Left lung (tissue), 10 donors: Measurements from ENCODE around the gene VEPH1. TPM values are rescaled to one million over a fixed set of nuclear protein-coding genes. Genes with fewer than 3 reads are reported as not detected.

Source experiments
- ATAC-seq: fragments of 200-7000 bp; cut with Tn5 transposase; one replicate; pipeline ENCODE4 v1.9.1; 2020; ENCODE audit warnings: moderate library complexity
- DNase-seq, 4 donors: peaks; one replicate each; pipeline ENCODE4 v3.0.0-alpha.2; 2013 to 2020
- H3K27ac ChIP-seq, 2 donors: fragments of 200-600 bp; sonication (generic) in 1 of 2; one replicate each; pipeline versions ENCODE4 v1.5.0 to v1.8.0; 2020 to 2021
- H3K27me3 ChIP-seq, 2 donors: fragments of 200-600 bp; sonication (generic) in 1 of 2; one replicate each; pipeline versions ENCODE4 v1.5.0 to v1.8.0; 2020 to 2021
- H3K36me3 ChIP-seq, 2 donors: fragments of 200-600 bp; sonication (generic) in 1 of 2; one replicate each; pipeline versions ENCODE4 v1.5.0 to v1.8.0; 2020 to 2021
- H3K4me1 ChIP-seq, 2 donors: fragments of 200-600 bp; one replicate each; pipeline ENCODE4 v1.8.0; 2021
- H3K4me3 ChIP-seq, 2 donors: fragments of 200-600 bp; sonication (generic) in 1 of 2; one replicate each; pipeline versions ENCODE4 v1.5.0 to v1.8.0; 2020 to 2021; ENCODE audit warnings: mild to moderate bottlenecking in 1 of 2
- H3K9me3 ChIP-seq, 2 donors: fragments of 200-600 bp; sonication (generic) in 1 of 2; one replicate each; pipeline versions ENCODE4 v1.5.0 to v1.8.0; 2020 to 2021
- intact Hi-C, 2 donors: fragments of 100-400 bp; cut with DNase I; formaldehyde crosslinking; loops; one replicate each; pipeline versions ENCODE4 v1.11.2 to v1.14.2; 2022
- polyA plus RNA-seq, 6 donors: library from polyadenylated mRNA; unstranded; fragments of 120-200 nt; gene quantifications; one replicate each; pipeline ENCODE4 v1.2.1, GENCODE V29; 2013; ENCODE audit not compliant: insufficient read length in 6 of 6
- total RNA-seq, 2 donors: library from RNA; stranded (reverse); fragmentation: NEBNext Ultra II Directional; extraction: Animal tissue kit (Norgen Biotek cat#: 25700); gene quantifications; one replicate each; pipeline ENCODE4 v1.2.1, GENCODE V29; 2021
- TF ChIP-seq, protein P1 (sequence below), 2 donors: fragments of 200-600 bp; sonication (generic) in 1 of 2; IDR thresholded peaks; one replicate each; pipeline versions ENCODE4 v1.5.0 to v1.8.0; 2021; ENCODE audit warnings: antibody characterized with exemption in 2 of 2
- donor health status: DM: no; HTN: yes; CAD: no.
- donor health status: DM: no; HTN: no; CAD: no.

The VEPH1 gene
- total and polyA plus RNA-seq, 8 donors = 30.4 to 143 (median 42.6) TPM

DNA sequence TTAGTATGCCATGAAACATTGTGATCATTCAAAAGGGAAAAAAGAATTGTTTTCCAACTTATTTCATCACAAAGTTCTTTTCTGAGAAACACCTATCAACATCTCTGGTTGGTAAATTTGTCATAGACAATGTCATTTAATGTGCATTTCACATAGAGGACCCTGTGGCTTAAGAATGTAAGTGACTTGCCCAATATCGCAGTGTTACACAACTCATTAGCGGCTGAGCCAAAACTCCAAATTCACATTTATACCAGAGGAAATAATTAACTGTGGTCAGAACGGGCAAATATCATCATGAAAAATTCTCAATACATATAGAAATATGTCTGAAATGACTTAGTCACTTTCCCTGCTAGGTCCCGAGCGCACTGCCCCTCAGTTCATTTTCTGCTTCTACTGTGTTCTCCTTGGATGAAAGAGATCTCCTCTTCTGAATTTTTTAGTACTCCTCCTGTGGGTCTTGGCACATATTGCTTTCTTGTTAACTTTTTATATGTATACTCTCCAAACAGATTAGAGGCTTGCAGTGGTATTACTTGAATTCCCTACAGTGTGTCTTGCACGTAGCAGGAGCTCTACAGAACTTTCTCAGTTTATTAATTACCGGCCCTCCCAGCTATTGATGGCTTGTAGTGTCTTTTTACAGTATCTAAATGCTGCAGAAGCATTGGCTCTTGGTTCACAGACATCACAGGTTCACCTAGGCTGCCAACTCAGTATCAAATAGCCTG lies 33.5 kb downstream of the VEPH1 start:
- Histone ChIP-seq H3K4me3 (no peak overlapping the region), H3K4me1 (peaks cover 0 to 38% of the 10 kb centered on the region in 2 donors), H3K27me3 (no peaks in the 10 kb centered on the region), H3K36me3 (no peaks in the 10 kb centered on the region), H3K27ac (peak overlapping the region in 1 of 2 donors; percentile 31), H3K9me3 (no peaks in the 10 kb centered on the region)
- intact Hi-C loops = no loop called here
- ATAC-seq = peak; percentile 22
- TF ChIP-seq, protein P1, sequence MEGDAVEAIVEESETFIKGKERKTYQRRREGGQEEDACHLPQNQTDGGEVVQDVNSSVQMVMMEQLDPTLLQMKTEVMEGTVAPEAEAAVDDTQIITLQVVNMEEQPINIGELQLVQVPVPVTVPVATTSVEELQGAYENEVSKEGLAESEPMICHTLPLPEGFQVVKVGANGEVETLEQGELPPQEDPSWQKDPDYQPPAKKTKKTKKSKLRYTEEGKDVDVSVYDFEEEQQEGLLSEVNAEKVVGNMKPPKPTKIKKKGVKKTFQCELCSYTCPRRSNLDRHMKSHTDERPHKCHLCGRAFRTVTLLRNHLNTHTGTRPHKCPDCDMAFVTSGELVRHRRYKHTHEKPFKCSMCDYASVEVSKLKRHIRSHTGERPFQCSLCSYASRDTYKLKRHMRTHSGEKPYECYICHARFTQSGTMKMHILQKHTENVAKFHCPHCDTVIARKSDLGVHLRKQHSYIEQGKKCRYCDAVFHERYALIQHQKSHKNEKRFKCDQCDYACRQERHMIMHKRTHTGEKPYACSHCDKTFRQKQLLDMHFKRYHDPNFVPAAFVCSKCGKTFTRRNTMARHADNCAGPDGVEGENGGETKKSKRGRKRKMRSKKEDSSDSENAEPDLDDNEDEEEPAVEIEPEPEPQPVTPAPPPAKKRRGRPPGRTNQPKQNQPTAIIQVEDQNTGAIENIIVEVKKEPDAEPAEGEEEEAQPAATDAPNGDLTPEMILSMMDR (IDR thresholded peaks at IDR 0.05) = no peak
- DNase-seq = no peak

DNA sequence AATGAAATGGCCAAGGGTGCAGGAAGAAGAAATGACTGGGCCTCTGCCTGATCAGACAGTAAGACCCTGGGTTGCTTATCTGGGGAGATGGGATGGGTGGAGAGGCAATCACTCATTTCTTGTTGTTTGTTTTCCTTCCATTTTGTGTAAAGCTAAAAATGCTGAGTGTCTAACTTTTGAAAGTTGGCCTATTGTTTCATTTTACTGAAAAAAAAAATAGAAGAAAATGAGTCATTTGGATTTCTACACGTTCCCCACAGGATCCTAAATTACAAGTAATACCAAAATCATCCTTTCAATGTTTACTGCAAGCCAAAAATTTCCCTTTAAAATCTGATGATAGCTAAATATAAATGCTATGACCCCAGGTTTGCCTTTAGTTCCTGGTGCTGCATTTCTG lies 36.0 kb downstream of the VEPH1 start:
- H3K36me3 ChIP-seq = no peaks in the 10 kb centered on the region
- DNase-seq (no peak), ATAC-seq (no peak)
- H3K4me1 ChIP-seq = peaks cover 0 to 38% of the 10 kb centered on the region in 2 donors
- intact Hi-C loops = no loop called here
- H3K27ac ChIP-seq = peak overlapping the region in 1 of 2 donors; percentile 30
- H3K9me3 ChIP-seq = no peaks in the 10 kb centered on the region
- H3K4me3 ChIP-seq = no peak overlapping the region
- no peaks in the 10 kb centered on the region for H3K27me3 ChIP-seq
- TF ChIP-seq, protein P1 (IDR thresholded peaks at IDR 0.05) = no peak

DNA sequence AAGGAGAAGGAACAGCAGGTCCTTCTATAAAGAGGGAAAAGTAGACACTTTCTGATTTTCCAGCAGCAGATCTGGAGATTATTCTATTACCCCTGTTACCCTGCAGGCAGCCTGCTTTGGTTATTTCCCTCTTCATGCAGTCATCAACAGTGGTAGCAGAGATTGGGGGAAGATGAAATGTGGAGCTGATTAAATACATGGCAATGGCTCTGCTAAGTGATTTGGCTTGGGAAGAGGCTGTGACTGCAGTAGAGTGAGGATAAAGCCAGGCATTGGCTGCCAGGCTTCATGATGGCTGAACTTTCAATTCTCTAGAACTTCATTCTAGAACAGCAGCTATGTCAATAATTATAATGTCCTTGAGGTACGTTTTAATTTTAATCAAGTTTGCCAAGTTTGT lies 37.5 kb downstream of the VEPH1 start:
- Histone ChIP-seq H3K27me3 (no peaks in the 10 kb centered on the region), H3K4me3 (no peak overlapping the region), H3K9me3 (no peaks in the 10 kb centered on the region), H3K36me3 (no peaks in the 10 kb centered on the region), H3K27ac (no peak overlapping the region), H3K4me1 (peaks cover 0 to 38% of the 10 kb centered on the region in 2 donors)
- intact Hi-C loops = no loop called here
- TF ChIP-seq, protein P1 (IDR thresholded peaks at IDR 0.05) = no peak
- DNase-seq (no peak), ATAC-seq (no peak)

DNA sequence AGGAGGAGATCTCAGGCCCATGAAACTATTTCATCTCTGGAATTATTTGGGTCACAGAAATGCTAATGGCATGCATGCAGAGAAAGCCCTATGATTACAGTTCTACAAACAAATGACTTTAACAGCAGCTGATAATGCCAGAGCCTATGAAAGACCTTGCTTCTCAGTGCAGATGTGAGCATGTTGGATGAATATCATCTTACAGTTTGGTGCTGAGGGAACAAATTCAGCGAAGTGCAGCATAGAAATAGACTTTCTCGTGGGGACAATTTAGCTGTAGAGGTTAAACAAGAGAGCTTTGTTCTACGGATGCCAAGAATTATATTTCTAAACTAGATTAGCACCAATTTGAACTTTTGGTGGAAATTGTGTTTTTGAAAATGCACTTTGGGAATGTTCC lies 38.9 kb downstream of the VEPH1 start:
- Histone ChIP-seq H3K36me3 (peaks cover 0 to under 1% of the 10 kb centered on the region in 2 donors), H3K4me1 (peaks cover 0 to 28% of the 10 kb centered on the region in 2 donors), H3K27ac (no peak overlapping the region), H3K9me3 (no peaks in the 10 kb centered on the region), H3K4me3 (no peak overlapping the region), H3K27me3 (peaks cover 0 to 7% of the 10 kb centered on the region in 2 donors)
- ATAC-seq (no peak), DNase-seq (no peak)
- TF ChIP-seq, protein P1 (IDR thresholded peaks at IDR 0.05) = no peak
- intact Hi-C loops = no loop called here

DNA sequence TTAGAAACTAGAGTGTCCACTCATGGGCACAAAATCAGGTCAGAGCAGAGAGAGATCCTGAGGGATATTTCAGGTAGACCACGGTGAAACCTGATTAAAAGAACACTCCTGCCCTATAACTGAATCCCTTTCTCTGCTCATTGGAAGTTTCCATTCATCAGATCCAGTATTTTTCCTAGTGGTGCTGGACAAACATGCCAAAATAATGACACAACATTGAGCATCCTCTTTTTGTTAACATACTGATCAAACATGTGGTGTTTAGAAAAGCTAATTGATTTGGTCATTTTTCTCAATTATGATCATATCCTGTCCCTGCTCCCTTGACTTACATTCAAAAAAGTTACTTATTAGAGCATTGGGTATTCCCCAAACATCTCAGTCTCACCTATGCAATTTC lies 39.4 kb downstream of the VEPH1 start:
- TF ChIP-seq, protein P1 (IDR thresholded peaks at IDR 0.05) = no peak
- Histone ChIP-seq H3K36me3 (peaks cover 0 to 5% of the 10 kb centered on the region in 2 donors), H3K9me3 (no peaks in the 10 kb centered on the region), H3K4me1 (peaks cover 0 to 23% of the 10 kb centered on the region in 2 donors), H3K27me3 (peaks cover 0 to 7% of the 10 kb centered on the region in 2 donors), H3K4me3 (no peak overlapping the region), H3K27ac (no peak overlapping the region)
- intact Hi-C loops = no loop called here
- ATAC-seq (no peak), DNase-seq (no peak)
